Stimulated activated CD4-positive, alpha-beta T cell treated with anti-CD3 and anti-CD28 coated beads, Interleukin-12 subunit alpha, Interleukin-12 subunit beta, amount 100 ng/mL, for 48 hours (primary cell): Measurements from ENCODE around the gene KHDRBS1.
"Not testable (repeated sequence)": the region's sequence is repeated elsewhere in the genome, so short reads cannot be mapped to it uniquely, and the experiment has no call there.

Source experiments
- DNase-seq, 3 donors: peaks; one replicate each; pipeline ENCODE4 v3.0.0-alpha.2; 2020; ENCODE audit warnings: low read depth in 2 of 3, low spot score in 1 of 3

The KHDRBS1 gene

GRCh38 chr1:32013386-32014198, at the start of gene KHDRBS1:
Gene KHDRBS1, plus strand, starts transcription at chr1:32013868. Its CDS starts 128 bp downstream, at chr1:32013996.
- DNase-seq = peak; percentile 94 to 99 (median 98)

GRCh38 chr1:31970873-31971272, 42.8 kb upstream of the KHDRBS1 start:
- DNase-seq = no peak

GRCh38 chr1:31976401-31976800, 37.3 kb upstream of the KHDRBS1 start:
- DNase-seq = no peak

GRCh38 chr1:31977385-31978131, 36.1 kb upstream of the KHDRBS1 start:
- DNase-seq = no peak

GRCh38 chr1:31978843-31979400, 34.7 kb upstream of the KHDRBS1 start:
- no peak for DNase-seq

- no peak for DNase-seq
Measured at GRCh38 chr1:31980835-31981455, 32.7 kb upstream of the KHDRBS1 start.

- DNase-seq = no peak
Measured at GRCh38 chr1:31981456-31981839, 32.2 kb upstream of the KHDRBS1 start.

GRCh38 chr1:31981972-31982371, 31.7 kb upstream of the KHDRBS1 start:
- no peak for DNase-seq

- DNase-seq = no peak
Measured at GRCh38 chr1:31984419-31985347, 29.0 kb upstream of the KHDRBS1 start.

- no peak for DNase-seq
Measured at GRCh38 chr1:31985430-31985829, 28.2 kb upstream of the KHDRBS1 start.

GRCh38 chr1:31987135-31987619, 26.5 kb upstream of the KHDRBS1 start:
- DNase-seq = no peak

GRCh38 chr1:31989964-31990363, 23.7 kb upstream of the KHDRBS1 start:
- DNase-seq = no peak

- DNase-seq = no peak
Measured at GRCh38 chr1:31991182-31991581, 22.5 kb upstream of the KHDRBS1 start.

- DNase-seq = no peak
Measured at GRCh38 chr1:31995263-31995662, 18.4 kb upstream of the KHDRBS1 start.

GRCh38 chr1:31996121-31996520, 17.5 kb upstream of the KHDRBS1 start:
- DNase-seq = not testable (repeated sequence)

- DNase-seq = no peak
Measured at GRCh38 chr1:32001863-32002262, 11.8 kb upstream of the KHDRBS1 start.

GRCh38 chr1:32002285-32002684, 11.4 kb upstream of the KHDRBS1 start:
- DNase-seq = not testable (repeated sequence)

GRCh38 chr1:32005522-32005921, 8.1 kb upstream of the KHDRBS1 start:
- no peak for DNase-seq

- DNase-seq = no peak
Measured at GRCh38 chr1:32007591-32007940, 6.1 kb upstream of the KHDRBS1 start.

GRCh38 chr1:32010246-32010645, 3.4 kb upstream of the KHDRBS1 start:
- no peak for DNase-seq
